Measurements from ENCODE around the gene RGS14.
"Not testable (repeated sequence)": the region's sequence is repeated elsewhere in the genome, so short reads cannot be mapped to it uniquely, and the experiment has no call there.

Gene RGS14

DNA sequence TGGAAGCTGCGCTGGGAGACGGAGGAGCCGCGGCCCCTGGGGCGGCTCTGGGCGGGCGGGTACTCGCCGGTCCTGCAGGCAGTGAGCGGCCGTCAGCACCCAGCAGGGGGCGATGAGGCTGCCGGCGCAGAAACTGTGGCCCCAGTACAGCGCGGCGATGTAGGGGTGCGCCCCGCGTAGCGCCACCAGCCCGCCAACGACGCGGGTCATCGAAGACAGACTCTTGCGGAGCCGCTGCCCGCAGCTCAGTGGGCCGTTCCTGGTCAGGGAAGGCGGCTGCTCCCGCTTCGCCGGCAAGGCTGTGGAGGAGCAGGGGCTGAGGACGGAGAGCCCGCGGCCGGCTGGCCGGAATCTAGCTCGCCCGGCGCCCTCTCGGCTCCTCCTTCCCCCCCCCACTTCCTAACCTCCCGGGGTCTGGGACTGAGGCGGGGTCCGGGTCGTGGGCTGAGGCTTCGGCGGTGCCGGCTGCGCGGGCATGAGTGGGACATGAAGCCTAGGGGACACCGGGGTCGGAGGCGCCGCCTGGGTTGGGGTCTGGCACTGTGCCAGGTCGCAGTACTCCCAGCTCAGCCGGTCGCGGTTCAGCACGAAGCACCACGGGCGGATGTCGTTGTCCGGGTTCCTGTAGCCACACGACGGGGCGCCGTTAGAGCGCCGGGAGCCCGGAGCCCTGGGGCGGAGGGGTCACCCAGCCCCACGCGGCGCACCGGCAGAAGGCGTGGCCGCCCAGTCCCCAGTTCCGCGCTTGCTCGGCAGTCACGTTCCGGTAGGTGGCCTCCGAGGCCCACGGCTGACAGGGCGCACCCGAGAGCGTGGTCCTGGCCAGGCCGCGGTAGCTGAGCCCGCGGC lies 46.3 kb downstream of the RGS14 start:
- Histone ChIP-seq H3K27ac (peak overlapping the region in 10 of 11 experiments; percentile 20 to 70 (median 60); a peak in 18 of 22 replicates), H3K4me1 (peaks cover 42 to 68% (median 62%) of the 10 kb centered on the region in 10 experiments), H3K27me3 (peaks cover 31 to 41% (median 38%) of the 10 kb centered on the region in 11 experiments), H3K4me2 (peak overlapping the region; percentile 97 to 100 (median 99)), H4K20me1 (peaks cover 0 to 22% (median 0%) of the 10 kb centered on the region in 11 experiments; a peak in 2 of 22 replicates), H3K9ac (peak overlapping the region; percentile 47 to 82 (median 72); a peak in 21 of 22 replicates), H3K36me3 (no peaks in the 10 kb centered on the region), H3K4me3 (peak overlapping the region; percentile 57 to 75 (median 66)), H3K9me3 (replicated peaks in 1 of 11) (no peaks in the 10 kb centered on the region)
- TF ChIP-seq Cebpa-rat (IDR thresholded peaks at IDR 0.05), result no peak

DNA sequence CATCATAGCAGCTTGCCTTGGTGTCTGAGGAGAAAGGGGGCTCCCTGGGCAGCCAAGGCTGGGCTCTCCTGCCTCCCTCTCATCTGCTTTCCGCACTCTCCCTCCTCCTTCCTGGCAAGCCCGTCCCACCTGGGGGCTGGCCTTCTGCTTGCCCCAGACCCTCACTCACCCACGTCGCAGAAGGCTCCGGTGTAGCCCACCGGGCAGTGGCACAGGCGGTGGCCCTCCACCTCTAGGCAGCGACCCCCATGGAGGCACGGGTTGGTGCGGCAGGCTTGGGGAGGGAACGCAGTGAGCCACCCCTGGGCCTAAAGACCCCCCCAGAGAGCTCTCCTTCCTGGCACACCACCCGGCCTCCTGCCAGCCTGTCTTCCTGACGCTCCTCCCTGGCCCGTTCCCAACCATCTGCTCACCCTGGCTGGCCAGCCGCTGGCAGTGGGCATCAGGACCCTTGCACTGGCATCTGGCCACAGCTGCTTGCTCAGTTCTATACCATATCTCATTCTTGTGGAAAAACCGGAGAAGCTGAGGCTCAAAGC lies 47.0 kb downstream of the RGS14 start:
- peak overlapping the region in 10 of 11 experiments; percentile 55 to 82 (median 73); a peak in 19 of 22 replicates for H3K9ac ChIP-seq

DNA sequence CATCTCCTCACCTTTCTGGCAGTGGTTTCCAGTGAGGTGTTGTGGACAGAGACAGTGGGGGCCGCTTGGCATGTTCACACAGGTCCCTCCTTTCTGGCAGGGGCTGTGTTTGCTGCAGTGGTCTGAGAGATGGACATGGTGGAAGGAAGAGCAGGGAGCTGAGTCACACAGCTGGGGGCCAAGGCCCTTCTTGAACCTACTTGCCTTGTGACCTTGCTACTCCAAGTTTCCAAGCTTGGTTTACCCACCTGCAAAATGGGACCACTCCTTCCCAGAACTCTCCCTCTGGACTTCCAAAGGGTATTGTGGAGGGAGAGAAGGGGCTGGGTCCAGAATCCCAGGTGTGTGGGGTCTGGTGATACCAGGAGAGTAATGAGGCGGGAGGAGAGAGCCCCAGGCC lies 47.6 kb downstream of the RGS14 start:
- peak overlapping the region in 7 of 11 experiments; percentile 12 to 69 (median 27); a peak in 8 of 22 replicates for H3K27ac ChIP-seq
- peaks cover 31 to 38% (median 36%) of the 10 kb centered on the region in 11 experiments for H3K27me3 ChIP-seq
- peaks cover 42 to 64% (median 61%) of the 10 kb centered on the region in 10 experiments for H3K4me1 ChIP-seq
- peak overlapping the region; percentile 97 to 100 (median 99) for H3K4me2 ChIP-seq
- no peaks in the 10 kb centered on the region for H3K36me3 ChIP-seq
- H3K4me3 ChIP-seq, result peak overlapping the region in 2 of 10 experiments; percentile 1 to 69; a peak in 1 of 20 replicates
- no peak for TF ChIP-seq Cebpa-rat (IDR thresholded peaks at IDR 0.05)
- peak overlapping the region in 8 of 11 experiments; percentile 15 to 82 (median 65); a peak in 11 of 22 replicates for H3K9ac ChIP-seq
- H3K9me3 ChIP-seq (replicated peaks in 1 of 11), result no peaks in the 10 kb centered on the region
- peaks cover 0 to 22% (median 0%) of the 10 kb centered on the region in 11 experiments; a peak in 2 of 22 replicates for H4K20me1 ChIP-seq

More for the DNA sequence above, 47.0 kb downstream of the RGS14 start:
- peaks cover 31 to 41% (median 38%) of the 10 kb centered on the region in 11 experiments for H3K27me3 ChIP-seq
- H3K9me3 ChIP-seq (replicated peaks in 1 of 11), result no peaks in the 10 kb centered on the region
- peaks cover 0 to 22% (median 0%) of the 10 kb centered on the region in 11 experiments; a peak in 2 of 22 replicates for H4K20me1 ChIP-seq
- H3K4me1 ChIP-seq, result peaks cover 42 to 68% (median 62%) of the 10 kb centered on the region in 10 experiments
- TF ChIP-seq Cebpa-rat (IDR thresholded peaks at IDR 0.05), result no peak
- H3K4me2 ChIP-seq, result peak overlapping the region; percentile 97 to 100 (median 99)
- peak overlapping the region in 10 of 11 experiments; percentile 20 to 70 (median 60); a peak in 19 of 22 replicates for H3K27ac ChIP-seq
- H3K4me3 ChIP-seq, result peak overlapping the region; percentile 57 to 75 (median 66)
- H3K36me3 ChIP-seq, result no peaks in the 10 kb centered on the region

DNA sequence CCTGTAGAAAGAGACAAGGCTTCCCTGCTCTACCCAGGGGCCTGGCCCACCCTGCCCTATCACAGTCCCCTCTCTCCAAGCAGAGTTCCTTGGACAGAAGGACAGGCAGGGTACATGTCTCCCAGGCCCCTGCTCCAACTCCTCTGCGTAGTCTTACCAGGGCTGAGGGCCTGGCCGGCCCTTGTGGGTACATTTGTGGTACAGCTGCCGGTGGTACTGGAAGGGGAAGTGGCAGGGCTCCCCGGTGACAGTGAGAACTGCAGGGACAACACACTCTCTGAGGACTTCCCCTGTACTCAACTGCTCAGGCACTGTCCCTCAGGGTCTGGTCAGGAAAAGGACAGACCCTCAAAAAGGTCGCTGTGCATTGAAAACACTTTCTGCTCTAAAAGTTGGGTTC lies 48.1 kb downstream of the RGS14 start:
- peak overlapping the region in 7 of 11 experiments; percentile 12 to 69 (median 27); a peak in 6 of 22 replicates for H3K27ac ChIP-seq

DNA sequence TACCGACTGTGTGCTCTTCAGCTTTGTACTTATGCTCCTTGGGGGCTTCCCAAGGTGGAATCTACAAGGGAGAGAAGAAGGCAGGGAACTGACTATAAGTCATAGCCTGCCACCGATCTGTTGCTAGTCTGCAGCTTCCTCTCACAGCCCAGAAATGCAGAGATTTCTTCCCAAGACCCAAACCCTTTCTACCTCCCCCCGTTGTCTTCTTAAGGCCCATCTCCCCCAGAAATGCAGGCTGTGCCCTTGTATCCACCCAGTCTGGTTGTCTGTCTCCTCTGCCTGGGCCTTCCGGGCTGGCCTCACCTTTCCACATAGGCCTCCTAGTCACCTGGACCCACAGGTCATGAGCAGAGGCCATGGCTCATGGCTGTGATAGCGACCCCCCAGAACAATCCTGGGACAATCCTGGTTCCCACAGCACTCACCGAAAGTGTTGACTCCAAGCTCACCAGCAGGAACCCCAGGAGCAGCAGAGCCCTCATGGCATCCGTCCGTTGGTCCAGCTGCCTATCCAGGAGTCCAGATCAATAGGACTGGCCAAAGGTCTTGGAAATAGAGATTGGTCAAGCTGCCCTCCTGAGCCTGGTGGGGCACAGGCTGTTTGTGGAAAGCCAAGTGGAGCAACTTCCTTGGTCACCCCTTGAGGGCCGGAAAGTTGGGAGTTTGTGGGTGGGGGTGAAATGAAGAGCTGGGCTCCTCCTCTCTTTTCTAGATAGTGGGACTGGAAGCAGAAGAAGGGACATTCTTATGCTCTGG lies 51.5 kb downstream of the RGS14 start, which contains the start of gene F12:
F12 (minus strand) TSS at position 522 of the 759 bp plus-strand sequence; CDS start at position 485, 37 bp downstream.
- Histone ChIP-seq H3K27me3 (no peaks in the 10 kb centered on the region), H3K9me3 (replicated peaks in 1 of 11) (no peaks in the 10 kb centered on the region), H3K4me2 (no peak within 1 kb of the TSS), H3K4me1 (peaks cover 22 to 37% (median 32%) of the 10 kb centered on the region in 10 experiments), H3K27ac (no peak within 1 kb of the TSS), H4K20me1 (no peaks in the 10 kb centered on the region), H3K9ac (no peak within 1 kb of the TSS), H3K4me3 (no peak within 1 kb of the TSS), H3K36me3 (no peaks in the 10 kb centered on the region)
- TF ChIP-seq Cebpa-rat (IDR thresholded peaks at IDR 0.05), result no peak

More for the DNA sequence above, 48.1 kb downstream of the RGS14 start:
- Histone ChIP-seq H3K36me3 (no peaks in the 10 kb centered on the region), H3K4me1 (peaks cover 41 to 60% (median 57%) of the 10 kb centered on the region in 10 experiments), H3K9me3 (replicated peaks in 1 of 11) (no peaks in the 10 kb centered on the region), H3K4me2 (peak overlapping the region; percentile 97 to 100 (median 99)), H3K9ac (peak overlapping the region in 8 of 11 experiments; percentile 15 to 82 (median 65); a peak in 11 of 22 replicates), H3K4me3 (0 out of 20 replicates have a peak overlapping the region, but pooled peaks of 1 of the 10 experiments have one; percentile 1), H3K27me3 (peaks cover 28 to 33% (median 31%) of the 10 kb centered on the region in 11 experiments), H4K20me1 (peaks cover 0 to 22% (median 0%) of the 10 kb centered on the region in 11 experiments; a peak in 2 of 22 replicates)
- no peak for TF ChIP-seq Cebpa-rat (IDR thresholded peaks at IDR 0.05)

DNA sequence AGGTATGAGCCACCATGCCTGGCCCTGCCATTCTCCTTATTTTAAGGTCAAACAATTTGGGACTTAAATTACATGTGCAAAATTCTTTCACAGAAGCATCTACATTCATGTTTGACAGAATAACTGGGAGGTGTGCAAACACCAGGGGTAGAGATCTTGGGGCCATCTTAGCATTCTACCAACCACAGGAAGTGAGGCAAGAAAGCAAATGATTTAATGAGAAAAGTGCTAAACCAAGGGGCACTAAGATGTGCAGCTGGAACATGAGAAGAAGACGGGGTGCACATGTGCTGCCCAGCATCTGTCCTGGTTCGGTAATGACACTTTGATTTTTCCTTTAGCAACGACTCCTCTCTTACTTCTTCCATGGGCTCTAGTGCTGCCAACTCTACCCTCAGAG lies 52.9 kb downstream of the RGS14 start:
- Histone ChIP-seq H4K20me1 (no peaks in the 10 kb centered on the region), H3K36me3 (no peaks in the 10 kb centered on the region), H3K4me2 (no peak overlapping the region; a peak in 2 of 22 replicates), H3K4me3 (no peak overlapping the region), H3K9me3 (replicated peaks in 1 of 11) (no peaks in the 10 kb centered on the region), H3K27me3 (no peaks in the 10 kb centered on the region), H3K27ac (no peak overlapping the region), H3K9ac (no peak overlapping the region), H3K4me1 (peaks cover 10 to 23% (median 19%) of the 10 kb centered on the region in 10 experiments)
- no peak for TF ChIP-seq Cebpa-rat (IDR thresholded peaks at IDR 0.05)

DNA sequence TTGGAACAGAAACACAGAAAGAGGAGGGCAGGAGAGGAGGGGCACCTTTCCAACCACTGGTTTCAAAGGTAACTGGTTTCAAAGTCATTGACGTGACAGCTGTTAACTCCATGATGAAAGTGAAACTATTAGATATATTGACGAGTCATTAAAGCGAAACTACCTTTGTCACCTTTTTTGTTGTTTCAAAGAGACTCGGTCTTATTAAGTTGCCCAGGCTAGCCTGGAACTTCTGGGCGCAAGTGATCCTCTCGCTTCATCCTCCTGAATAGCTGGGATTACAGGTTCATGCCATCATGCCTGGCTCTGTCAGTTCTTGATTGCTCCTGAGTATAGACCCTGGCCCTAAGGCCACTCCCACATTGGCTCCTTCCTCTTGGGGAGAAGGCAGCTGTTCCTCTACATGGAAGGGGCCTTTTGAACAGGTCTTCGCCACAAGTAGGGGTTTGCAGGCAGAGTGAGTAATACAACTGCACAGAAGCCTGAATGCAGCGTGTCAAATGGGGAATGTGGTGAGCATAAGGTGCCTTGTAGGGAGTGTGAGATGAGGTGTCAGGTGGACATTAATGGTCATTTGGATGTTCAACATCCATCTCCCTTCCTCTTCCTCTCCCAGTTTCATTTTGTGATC lies 55.0 kb downstream of the RGS14 start:
- H3K27ac ChIP-seq, result no peak overlapping the region
- no peaks in the 10 kb centered on the region for H3K27me3 ChIP-seq
- no peaks in the 10 kb centered on the region for H3K36me3 ChIP-seq
- H3K4me3 ChIP-seq, result no peak overlapping the region
- H3K4me1 ChIP-seq, result peaks cover 7 to 20% (median 11%) of the 10 kb centered on the region in 10 experiments; a peak in 15 of 20 replicates
- H3K9ac ChIP-seq, result no peak overlapping the region
- H4K20me1 ChIP-seq, result no peaks in the 10 kb centered on the region
- no peaks in the 10 kb centered on the region for H3K9me3 ChIP-seq (replicated peaks in 1 of 11)
- TF ChIP-seq Cebpa-rat (IDR thresholded peaks at IDR 0.05), result no peak
- H3K4me2 ChIP-seq, result peak overlapping the region; percentile 6 to 53 (median 25); a peak in 16 of 22 replicates

DNA sequence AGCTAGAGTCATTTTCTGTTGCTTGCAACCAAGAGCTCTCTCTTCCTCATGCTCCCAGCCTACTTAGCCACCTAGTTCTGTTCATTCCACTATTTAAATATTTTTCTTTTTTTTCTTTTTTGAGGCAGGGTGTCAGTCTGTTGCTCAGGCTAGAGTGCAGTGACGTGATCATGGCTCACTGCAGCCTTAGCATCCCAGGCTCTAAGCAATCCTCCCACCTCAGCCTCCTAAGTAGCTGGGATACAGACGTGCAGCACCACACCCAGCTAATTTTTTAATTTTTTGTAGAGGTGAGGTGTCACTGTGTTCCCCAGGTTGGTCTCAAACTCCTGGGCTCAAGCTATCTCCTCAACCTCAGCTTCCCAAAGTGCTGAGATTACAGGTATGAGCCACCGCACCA lies 56.8 kb downstream of the RGS14 start:
- no peak overlapping the region for H3K4me2 ChIP-seq
- no peaks in the 10 kb centered on the region for H3K9me3 ChIP-seq (replicated peaks in 1 of 11)
- TF ChIP-seq Cebpa-rat (IDR thresholded peaks at IDR 0.05), result no peak
- no peaks in the 10 kb centered on the region for H3K27me3 ChIP-seq
- no peaks in the 10 kb centered on the region for H3K36me3 ChIP-seq
- no peak overlapping the region for H3K27ac ChIP-seq
- H3K9ac ChIP-seq, result no peak overlapping the region
- H3K4me1 ChIP-seq, result peaks cover 7 to 27% (median 18%) of the 10 kb centered on the region in 10 experiments; a peak in 17 of 20 replicates
- H3K4me3 ChIP-seq, result no peak overlapping the region
- no peaks in the 10 kb centered on the region for H4K20me1 ChIP-seq

DNA sequence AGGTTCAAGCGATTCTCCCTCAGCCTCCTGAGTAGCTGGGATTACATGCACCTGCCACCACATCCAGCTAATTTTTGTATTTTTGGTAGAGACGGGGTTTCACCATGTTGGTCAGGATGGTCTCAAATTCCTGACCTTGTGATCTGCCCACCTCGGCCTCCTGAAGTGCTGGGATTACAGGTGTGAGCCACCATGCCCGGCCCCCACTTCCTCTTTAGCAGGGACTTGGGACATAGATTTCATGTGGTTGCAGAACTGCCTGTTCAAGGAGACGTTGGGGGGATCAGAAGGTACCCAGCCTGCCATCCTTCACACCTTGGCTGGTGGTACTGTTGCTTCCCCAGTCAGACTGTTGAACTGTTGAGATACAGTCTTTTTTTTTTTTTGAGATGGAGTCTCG lies 59.4 kb downstream of the RGS14 start:
- H3K4me3 ChIP-seq; H3K36me3 ChIP-seq; H3K9ac ChIP-seq; H4K20me1 ChIP-seq; H3K9me3 ChIP-seq (replicated peaks in 1 of 11); H3K27me3 ChIP-seq: not testable (repeated sequence)
- peak overlapping the region in 1 of 11 experiments; percentile 75; a peak in 2 of 22 replicates for H3K4me2 ChIP-seq
- peaks cover 7 to 36% (median 21%) of the 10 kb centered on the region in 10 experiments; a peak in 18 of 20 replicates for H3K4me1 ChIP-seq
- H3K27ac ChIP-seq, result peak overlapping the region in 2 of 11 experiments; percentile 5 to 43; a peak in 3 of 22 replicates

Measured in BLaER1 treated with 17β-estradiol and CSF1 and Interleukin-3, amounts not matched to agents 10 nM and 100 nM (cell line).